HL-60/S4 treated with phorbol 12-myristate 13-acetate at 8.2 ng/mL for 4 days and 3 days (cell line): ENCODE data around the gene NME5.

Experiments
- in situ Hi-C: fragments of 300-500 bp; cut with MboI; formaldehyde crosslinking; loops from 2 replicates; pipeline ENCODE4 v1.15.0; 2022; ENCODE audit warnings: low sequenced_read_pairs

The NME5 gene

DNA sequence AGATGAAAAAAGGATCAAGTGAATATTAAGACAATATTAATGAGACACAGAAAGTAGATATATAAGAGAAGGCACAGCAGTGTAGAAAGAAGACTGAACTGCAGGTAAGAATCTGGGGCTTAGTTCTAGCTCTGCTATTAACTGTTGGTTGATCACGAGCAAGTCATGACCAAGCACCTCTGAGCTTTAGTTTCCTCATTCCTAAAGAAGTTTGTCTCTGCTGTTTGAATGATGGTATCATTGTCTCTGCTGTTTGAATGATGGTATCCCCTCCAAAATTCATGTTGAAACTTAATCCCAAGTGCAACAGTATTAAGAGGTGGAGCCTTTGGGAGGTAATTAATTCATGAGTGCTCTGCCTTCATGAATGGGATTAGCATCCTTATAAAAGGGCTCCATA, 2.5 kb upstream of the NME5 start:
- in situ Hi-C loops: loop anchor here (25.0 kb wide), 1 partner anchor 354 kb away; no protein-coding TSS in a partner anchor

DNA sequence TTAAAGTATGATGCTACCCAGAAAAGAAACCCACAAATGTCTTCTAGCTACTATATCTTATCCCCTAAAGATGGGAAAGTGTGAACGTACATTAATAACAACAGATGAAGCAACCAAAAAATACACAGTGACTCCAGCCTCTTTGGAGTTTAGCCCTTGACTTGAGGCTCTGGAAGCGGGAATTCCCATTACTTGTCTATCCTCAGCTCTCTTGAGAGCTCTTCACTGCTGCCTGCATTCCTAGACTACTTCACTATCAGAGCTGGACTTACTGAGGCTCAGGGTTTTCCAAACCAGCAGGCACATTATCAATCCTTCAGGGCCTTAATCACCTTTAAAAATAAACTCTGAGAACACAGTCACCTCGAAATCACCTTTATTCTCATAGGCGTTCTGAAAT, 1.0 kb upstream of the NME5 start:
- in situ Hi-C loops: loop anchor here (25.0 kb wide), 1 partner anchor 353 kb away; no protein-coding TSS in a partner anchor

DNA sequence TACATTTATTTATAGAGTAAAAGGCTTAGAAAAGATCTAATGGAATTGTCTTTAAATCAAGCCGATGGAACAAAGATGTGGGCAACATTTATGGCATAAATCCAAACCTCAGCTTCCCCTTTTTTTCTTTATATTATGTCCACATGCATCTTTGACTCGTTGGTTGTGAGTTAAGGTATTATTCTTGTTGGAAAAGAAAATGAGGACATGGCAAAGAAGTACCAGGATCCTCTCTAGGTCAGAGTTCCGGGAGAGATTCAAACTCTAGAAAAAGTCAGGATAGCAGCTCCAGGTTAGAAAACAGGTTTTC, 508 bp upstream of the NME5 start:
- in situ Hi-C loops: loop anchor here (25.0 kb wide), 1 partner anchor 352 kb away; no protein-coding TSS in a partner anchor

DNA sequence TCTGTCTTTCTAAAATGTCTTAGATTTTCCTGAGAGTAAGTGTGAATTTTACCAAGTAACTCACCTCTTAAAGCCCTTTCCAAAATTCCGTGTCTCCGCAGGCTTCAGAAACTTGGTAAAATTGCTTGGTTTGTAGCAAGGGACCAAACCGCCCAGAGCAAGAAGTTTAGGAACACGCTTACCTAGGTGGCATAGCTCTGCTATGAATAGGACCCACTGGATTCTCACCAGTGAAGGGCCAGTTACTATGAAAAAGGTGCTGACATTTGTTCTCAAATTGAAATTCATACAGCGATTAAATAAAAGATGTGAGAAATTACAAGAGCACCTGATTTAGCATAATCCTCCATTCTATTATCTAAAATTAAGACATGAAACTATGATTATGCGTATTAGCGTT, 6.7 kb downstream of the NME5 start:
- in situ Hi-C loops: loop anchor here (25.0 kb wide), 1 partner anchor 345 kb away; no protein-coding TSS in a partner anchor

DNA sequence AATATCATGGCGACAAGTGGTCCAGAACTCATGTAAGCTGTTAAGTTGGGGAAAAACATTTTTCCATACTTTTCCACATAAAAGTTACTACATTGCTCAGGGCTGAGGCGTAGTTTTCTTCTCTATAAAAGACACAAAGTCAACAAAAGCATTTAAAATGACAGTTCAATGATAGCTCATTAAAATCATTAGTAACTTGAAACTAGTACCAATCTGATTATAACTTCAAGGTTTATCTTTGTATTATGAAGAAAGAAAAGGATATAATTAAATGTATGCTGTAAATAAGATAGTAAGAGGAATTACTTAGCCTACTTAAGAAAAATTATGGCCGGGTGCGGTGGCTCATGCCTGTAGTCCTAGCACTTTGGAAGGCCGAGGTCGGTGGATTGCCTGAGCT, 9.9 kb downstream of the NME5 start:
- in situ Hi-C loops: loop anchor here (25.0 kb wide), 1 partner anchor 342 kb away; no protein-coding TSS in a partner anchor

DNA sequence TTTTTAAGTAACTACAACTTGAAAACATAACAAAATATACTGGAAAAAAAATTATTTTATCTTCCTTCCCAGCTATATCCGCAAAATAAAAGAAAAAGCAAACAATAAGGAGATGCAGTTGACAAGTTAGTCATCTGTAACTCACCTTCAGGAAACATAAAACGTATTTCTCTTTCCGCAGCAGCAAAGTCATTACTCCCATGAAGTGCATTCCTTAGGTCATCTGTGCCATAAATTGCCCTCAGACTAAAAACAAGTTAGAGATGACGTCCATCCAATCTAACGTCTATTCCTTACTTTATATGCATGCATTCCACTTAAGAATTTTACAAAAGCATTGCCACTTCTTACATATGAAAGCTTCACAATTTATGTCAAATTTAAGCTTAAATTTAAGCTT, 10.9 kb downstream of the NME5 start:
- in situ Hi-C loops: loop anchor here (25.0 kb wide), 1 partner anchor 341 kb away; no protein-coding TSS in a partner anchor

DNA sequence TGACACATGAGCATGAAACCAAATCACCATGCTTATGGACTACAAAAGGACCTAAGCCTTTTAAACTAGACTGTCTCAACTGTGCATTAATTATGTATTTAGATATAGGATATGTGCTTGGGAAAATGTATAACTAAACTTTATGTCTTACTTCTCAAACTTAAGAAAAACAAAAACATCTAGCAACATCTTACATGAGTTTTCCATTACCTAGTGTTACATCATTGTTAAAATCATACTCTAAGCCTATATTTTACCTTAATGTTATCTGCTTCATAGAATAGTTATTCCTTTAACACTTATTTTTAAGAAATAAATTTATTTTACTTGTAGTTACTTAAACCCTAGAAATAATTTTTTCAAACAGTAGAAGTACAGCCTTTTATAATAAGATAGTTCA, 24.0 kb downstream of the NME5 start:
- in situ Hi-C loops: no loop called here

DNA sequence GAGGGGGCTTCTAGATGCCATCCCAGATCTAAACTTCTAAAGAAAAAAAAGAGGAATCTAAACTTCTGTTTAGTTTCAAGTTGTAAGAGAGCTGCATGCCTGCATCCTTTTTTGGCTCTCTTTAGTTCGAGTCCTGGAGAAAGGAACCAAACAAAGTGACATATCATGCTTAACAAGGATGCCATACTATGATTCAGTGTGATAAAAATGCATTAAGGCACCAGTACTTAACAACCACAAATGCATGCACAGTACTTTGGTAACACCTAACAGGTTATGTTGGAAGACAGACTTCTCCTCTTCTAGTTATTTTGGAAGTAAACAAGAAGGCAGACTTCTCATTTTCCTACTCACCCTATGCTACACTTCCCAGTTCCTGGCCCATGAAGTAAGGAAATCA, 27.3 kb downstream of the NME5 start:
- in situ Hi-C loops: no loop called here

DNA sequence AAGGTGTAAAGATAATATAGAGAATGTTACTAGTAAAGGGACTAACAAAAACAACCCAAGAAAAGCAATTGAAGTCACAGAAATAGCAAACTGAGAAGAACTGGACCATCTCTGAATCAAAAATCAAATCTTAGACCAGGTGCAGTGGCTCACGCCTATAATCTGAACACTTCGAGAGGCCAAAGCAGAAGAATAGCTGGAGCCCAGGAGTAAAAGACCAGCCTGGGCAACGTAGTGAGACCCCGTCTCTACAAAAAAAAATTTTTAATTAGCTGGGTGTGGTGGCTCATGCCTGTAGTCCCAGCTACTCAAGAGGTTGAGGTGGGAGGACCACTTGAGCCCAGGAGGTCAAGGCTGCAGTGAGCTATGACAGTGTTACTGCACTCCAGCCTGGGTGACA, 28.0 kb downstream of the NME5 start:
- in situ Hi-C loops: no loop called here

DNA sequence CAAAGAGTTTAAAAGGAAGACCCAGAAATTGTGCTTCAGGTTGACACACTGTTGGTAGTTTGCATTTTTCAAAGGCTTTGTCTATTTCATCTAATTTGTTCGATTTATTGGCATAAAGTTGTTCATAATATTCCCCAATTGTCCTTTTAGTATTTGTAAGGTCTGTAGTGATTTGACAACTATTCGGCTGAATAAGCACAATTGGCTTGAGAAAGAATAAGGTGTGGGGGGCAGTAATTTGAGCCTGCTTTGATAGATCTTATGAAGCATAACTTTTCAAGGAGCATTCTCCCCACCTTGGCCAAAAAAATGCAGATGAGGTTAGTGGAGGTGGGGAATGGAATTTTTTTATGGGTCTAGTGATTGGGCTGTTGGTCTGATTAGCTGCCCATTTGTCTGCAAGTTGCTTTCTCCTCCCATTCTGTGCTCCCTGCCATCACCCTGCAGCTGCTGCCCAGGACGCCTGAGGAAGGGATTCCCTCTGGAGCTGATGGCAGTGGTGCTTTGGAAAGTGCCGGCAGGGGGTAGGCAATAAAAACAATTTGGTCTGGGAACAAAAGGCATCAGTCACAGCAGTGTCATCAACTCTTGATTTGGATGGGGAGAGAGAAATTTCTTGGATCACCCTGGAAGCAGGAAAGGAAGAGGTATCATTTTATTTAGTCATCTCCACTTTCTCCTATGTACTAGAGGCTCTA, 28.8 kb downstream of the NME5 start:
- in situ Hi-C loops: no loop called here

DNA sequence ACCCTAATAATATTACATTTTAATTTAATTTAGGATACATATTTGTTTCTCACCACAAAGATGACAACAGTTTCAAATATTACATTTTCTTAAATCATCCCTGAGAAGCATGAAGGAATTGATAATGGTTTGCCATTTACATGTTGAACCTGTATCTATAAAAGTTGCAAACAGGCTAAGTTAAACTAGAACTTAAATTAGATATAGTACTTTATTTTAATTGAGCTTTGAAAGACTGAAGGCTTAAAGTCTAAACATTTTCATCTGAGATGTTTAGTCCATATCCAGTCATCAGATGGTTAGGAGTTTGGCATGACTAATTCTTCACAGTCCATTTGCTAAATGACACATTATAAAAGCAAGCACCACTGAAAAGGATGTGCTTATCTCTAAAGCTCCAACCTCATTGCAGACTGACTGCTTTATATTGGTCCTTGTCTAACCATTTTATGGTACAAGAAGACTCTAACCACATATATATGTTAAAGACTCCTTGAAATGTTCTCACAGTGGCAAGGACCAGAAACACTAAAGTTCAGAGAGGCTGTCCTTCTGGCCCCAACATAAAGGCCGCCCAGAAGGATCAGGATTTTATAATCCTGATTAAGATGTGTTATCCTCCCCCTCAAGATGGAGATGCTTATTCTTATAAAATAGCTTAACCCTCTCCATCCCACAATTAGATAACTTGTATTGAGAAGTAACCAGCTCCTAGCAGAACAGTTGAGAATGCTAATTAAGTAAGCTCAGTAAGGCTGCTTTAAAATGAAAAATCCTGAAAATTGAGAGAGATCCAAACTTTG, 29.6 kb downstream of the NME5 start:
- in situ Hi-C loops: no loop called here

DNA sequence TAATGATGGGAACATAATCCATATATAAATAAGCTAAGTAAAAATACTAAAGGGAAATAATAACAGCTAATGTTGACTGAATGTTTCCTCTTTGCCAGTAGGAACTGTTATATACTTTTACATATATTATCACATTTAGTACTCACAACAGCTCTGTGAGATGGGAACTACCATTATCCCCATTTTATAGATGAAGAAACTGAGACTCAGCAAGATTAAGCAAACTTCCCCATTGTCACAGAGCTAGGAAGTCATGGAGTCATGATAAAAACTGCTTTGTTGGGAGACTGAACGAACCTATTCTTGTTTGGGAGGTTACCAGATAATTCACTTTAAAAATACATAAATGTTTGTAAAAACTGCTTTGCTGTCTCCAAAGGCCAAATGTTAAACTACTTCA, 32.0 kb downstream of the NME5 start:
- in situ Hi-C loops: no loop called here

DNA sequence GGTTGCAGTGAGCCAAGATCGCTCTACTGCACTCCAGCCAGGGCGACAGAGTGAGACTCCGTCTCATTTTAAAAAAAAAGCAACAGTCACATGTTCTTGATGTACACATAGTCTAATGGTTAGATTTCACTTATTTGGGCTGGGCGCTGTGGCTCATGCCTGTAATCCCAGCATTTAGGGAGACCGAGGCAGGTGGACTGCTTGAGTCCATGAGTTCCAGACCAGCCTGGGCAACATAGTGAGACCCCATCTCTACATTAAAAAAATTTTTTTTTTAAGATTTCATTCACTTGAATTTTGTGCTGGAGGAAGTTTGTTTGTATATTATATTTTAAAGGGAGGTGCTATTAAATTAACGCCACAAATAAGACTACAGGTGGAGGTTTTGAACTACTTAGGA, 33.5 kb downstream of the NME5 start:
- in situ Hi-C loops: no loop called here

DNA sequence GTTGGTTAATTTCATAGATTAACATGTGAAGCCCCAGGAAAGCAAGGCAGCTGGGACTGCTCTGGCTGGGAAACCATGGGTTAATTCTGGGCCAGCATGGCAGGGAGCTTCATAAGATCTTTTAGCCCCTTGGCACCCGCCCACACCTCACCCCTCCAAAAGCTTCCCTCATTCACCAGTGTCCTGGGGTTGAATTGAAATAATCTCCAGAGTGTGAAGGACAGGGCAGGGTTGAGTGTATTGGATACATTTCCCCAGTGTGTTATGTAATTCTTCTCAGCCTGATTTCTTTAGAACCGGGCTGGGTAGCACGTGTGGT, 36.0 kb downstream of the NME5 start:
- in situ Hi-C loops: no loop called here

DNA sequence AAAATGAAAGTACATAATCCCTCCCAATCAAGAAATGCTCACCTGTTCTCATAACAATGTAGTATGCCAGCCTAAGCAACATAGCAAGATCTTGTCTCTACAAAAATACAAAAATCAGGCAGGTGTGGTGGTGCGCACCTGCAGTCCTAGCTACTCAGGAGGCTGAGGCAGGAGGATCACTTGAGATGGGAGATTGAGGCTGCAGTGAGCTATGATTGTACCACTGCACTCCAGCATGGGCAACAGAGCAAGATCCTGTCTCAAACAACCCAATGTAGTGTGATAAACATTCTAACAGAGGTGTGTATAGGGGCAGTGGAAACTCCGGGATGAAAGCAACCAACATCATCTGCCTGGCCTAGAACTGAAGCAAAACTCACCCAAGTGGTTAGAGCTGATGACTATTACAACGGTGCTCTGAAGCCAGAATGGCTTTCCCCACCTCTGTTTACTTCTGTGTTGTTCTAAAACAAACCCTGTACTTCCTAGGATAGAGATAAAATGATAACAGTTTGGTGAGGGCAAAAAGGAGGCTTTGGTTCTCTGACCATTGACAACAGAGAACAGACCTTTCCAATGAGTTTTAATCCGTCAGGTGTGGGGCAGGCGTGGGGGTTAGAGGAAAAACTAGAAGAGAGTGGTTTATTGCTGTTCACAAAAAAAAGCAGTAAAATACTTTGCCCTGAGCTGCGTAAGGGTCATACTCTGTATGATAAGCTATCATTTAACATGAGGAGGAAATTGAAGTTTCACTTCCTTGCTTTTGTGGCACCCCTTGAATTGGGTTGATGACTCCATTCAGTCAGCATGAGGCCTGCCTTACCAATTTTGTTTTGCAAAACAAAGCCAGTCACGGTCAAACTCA, 36.5 kb downstream of the NME5 start:
- in situ Hi-C loops: no loop called here

DNA sequence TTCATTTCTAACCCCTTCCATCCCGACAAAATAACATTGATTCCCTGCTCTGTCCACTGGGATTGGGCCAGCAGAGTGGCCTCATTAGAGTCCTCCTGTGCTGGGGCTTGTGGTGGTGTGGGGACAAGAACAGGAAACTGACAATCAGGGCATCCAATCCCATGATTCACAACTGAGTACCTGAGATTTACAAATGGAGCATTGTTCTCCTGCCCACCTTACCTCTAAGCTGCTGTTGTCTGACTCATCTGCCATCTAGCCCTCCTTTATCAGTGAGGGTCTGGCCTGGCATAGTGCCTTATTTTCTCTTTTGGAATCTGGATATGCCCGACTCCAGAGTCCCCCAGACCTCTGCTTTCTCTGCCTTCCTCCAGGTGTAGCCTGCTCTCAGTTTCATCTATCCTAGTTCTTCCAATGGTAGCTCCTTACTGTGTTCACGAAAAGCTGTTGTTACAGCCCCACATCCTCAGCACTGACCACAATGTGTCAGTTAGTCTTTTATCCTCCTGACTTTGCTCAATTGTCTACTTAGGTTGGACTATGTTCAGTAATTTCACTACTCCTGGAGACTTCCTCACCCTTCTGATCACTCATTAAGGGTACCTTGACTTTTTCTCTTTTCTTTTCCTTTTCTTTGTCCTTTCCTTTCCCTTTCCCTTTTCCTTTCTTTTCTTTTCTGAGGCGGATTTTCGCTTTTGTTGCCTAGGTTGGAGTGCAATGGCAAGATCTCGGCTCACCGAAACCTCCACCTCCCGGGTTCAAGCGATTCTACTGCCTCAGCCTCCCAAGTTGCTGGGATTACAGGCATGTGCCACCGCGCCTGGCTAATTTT, 42.0 kb downstream of the NME5 start:
- in situ Hi-C loops: no loop called here

DNA sequence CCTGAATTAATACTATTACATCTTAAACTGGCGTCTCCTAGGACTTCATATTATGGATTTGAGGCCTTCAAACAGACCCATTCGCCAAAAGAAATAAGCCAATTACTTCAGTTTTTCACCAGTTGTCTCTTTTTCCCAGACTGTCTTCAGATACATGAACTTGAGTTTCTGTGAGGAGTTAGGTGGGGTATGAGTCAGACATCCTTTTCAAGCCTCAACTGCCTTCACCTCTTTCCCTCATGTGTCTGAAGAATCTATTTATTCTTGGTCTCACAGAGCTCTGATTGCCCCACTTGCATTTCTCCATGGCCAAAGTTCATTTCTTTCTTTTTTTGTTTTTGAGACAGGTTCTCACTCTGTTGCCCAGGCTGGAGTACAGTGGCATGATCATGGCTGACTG, 42.9 kb downstream of the NME5 start:
- in situ Hi-C loops: no loop called here

DNA sequence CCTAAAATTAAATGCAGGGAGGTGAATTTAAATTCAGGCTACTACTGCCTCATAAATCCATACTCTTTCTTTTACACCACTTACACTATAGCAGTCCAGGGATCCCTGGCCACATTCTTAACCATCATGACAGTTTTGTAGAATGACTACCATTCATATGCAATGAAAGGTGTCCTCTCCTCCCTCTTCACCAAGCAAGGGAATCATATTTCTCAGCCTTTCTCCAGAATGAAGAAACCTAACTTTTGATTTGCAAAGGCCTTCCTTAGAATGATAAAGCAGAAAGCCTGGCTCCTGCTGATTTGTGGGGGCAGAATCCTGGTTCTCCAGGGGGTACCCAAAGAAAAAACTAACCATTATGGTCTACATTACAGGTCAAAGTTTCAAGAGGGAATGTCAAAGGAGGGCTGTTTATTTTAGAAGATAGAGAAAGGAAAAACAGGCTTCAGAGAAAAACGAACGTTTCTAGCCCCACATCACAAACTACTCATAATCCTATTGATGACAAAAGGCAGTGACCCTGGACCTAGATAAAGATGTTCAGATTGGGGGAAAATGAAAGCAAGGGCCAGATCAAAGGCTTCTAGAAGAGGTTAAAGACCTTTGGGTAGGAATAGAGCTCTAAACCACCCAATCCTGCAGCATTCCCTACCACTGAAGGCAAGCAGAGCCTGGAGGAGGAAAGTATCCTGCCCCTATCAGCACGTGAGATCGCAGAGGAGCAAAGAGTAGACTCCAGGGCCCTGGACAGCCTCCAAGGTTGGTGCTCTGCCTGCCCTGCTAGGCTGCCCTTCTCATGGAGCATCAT, 43.9 kb downstream of the NME5 start:
- in situ Hi-C loops: no loop called here

DNA sequence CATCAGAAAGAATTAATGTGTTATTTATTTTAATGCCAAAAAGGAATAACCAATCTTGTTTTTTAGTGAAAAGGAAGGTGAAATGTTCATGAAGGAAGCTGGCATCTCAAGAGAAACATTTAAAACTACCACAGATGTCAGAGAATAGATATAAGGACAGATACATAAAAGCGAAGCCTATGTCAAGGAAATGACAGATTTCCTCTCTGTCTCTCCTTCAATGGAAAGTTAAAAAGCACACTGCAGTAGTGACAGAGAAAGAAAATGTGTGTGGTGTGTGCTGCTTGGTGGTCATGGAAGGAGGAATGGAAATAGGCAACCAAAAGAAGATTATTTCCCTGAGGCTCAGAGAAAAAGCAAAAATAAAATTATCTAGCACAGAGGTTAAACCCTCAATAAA, 46.2 kb downstream of the NME5 start:
- in situ Hi-C loops: no loop called here

DNA sequence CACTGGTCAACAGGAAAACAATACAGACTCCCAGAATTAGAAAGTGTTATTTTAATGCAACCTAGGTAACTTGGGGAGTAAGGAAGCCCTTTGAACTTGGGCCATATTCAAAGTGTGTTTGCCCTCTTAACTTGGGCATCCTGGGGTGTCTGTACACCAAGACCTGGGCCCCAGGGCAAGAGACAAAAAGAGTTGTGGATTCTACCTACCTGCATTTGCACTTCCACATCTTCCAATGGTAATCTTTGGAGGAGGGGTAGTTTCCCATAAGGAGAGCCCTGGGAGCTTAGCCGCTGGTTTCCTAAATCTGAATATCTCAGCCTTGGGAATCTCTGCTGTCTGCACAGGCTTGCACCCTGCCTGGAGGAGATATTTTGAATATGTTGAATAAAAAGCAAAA, 46.9 kb downstream of the NME5 start:
- in situ Hi-C loops: no loop called here
